Measurements from ENCODE around the gene SPIB.
"Not testable (repeated sequence)": the region's sequence is repeated elsewhere in the genome, so short reads cannot be mapped to it uniquely, and the experiment has no call there.

The SPIB gene

DNA sequence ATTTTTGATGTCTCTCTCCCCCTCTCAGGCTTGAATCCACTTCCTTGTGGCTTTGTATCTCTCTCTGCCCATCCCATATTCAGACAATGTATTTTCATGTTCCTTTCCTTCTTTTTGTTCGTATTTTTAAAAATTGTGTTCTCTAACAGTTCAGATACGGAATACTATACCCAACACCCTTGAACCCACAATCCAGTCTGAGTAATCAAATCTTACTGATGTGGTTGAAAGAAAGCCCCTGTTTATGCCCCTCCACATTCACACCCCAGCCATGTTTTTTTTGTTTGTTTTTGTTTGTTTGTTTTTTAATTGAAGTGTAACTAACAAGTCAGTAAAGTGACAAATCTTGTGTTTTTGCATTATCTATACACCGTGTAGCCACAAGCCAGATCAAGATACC is 1.4 kb downstream of the SPIB start:
- no peak for DNase-seq

DNA sequence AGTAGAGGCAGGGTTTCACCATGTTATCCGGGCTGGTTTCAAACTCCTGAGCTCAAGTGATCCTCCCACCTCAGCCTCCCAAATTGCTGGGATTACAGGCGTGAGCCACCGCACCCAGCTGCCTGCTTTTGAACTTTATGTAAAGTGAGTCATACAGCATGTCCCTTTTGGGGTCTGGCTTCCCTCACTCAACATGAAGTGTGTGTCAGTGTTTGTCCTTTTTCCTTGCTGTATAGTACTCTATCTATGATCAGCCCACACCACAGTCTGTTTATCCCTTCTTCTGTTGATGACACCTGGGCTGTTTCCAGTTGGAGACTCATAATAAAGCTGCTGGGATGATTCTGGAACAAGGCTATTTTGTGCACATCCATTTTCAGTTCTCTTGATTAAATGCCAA is 2.1 kb downstream of the SPIB start:
- no peak for DNase-seq

DNA sequence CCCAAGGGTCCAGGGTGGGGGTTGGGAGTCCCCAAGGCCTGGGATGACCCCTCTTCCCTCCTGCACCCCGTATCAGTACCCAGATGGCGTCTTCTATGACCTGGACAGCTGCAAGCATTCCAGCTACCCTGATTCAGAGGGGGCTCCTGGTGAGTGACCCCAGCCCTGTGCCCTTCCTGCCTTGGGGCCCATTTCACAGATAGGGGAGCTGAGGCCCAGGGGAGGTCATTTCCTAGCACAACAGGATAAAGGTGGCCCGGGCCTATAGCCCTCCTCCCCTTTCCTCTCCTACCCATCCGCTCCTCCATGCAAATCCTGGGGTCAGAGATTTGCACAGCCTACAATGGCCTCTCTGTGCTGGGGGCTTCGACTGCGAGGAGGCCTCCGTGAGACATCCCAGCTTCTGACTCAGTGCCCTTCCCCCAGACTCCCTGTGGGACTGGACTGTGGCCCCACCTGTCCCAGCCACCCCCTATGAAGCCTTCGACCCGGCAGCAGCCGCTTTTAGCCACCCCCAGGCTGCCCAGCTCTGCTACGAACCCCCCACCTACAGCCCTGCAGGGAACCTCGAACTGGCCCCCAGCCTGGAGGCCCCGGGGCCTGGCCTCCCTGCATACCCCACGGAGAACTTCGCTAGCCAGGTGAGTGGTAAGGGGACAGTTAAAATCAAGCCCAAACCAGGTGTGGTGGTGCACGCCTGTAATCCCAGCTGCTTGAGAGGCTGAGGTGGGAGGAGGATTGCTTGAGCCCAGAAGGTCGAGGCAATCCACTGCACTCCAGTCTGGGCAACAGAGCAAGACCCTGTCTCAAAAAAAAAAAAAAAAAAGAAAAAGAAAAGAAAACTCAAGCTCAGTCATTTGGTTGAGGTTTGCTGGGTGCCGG is 3.9 kb downstream of the SPIB start:
- no peak for DNase-seq

DNA sequence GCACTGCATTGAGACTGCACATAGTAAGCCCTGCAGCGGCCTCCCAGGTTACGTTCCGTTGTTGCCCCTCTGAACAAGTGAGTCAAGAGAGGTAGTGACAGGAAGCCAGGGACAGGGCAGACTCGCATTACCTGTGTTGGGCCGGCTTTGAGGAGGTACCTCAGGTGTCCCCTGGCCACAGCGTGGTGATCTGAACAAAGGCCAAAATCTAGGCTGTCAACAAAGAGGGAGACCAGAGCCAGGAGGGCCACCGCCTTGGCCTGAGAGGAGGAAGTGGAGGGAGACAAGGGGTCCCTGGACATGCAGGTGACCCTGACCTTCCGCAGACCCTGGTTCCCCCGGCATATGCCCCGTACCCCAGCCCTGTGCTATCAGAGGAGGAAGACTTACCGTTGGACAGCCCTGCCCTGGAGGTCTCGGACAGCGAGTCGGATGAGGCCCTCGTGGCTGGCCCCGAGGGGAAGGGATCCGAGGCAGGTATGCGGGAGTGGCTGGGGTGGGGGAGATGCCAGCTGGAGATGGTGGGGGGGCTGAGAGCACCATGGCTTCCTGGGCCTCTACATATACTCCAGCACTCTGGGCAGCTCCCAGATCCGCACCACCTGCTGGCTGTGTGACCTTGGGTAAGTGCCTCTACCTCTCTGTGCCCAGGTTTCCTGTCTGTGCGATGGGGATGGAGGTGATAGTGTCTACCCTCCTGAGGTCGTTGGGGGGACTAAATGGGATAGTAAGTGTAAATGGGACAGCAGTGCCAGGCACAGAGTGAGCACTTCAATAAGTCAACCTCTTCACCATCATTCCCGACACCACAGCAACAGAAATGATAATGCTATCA is 4.8 kb downstream of the SPIB start:
- no peak for DNase-seq

DNA sequence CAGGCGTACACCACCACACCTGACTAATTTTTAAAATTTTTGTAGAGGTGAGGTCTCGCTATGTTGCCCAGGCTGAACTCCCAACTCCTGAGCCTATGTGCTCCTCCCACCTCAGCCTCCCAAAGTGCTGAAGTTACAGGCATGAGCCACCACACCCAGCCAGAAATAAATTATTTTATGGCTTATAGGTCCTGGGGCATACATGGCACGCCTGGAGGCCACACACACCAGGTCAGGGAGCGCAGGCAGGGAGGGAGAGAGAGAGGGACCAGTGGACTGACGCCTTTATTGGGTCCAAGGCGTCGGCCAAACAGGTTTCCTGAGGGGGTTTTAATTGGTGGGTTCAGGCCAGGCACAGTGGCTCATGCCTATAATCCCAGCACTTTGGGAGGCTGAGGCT is 6.8 kb downstream of the SPIB start:
- DNase-seq = no peak

DNA sequence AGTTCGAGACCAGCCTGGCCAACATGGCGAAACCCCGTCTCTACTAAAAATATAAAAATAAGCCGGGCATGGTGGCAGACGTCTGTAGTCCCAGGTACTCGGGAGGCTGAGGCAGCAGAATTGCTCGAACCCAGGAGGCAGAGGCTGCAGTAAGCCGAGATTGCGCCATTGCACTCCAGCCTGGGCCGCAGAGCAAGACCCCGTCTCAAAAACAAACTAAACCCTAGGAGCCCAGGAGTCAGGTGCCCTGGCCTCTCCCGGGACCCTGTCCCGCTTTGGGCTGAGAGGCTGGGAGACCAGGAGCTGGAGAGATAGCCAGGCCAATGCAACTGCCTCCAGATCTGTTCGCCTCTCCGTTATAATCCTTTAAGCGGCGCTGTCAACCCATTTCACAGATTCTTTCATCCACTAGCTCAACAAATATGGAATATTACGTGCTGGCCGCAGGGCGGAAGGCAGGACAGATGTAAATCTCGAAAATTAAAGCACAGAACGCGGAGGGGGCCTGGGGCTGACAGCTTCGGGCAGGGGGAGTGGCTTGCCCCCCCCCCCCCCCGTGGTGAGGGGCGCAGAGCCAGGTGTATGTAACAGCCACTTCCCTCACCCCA is 8.7 kb downstream of the SPIB start:
- no peak for DNase-seq

DNA sequence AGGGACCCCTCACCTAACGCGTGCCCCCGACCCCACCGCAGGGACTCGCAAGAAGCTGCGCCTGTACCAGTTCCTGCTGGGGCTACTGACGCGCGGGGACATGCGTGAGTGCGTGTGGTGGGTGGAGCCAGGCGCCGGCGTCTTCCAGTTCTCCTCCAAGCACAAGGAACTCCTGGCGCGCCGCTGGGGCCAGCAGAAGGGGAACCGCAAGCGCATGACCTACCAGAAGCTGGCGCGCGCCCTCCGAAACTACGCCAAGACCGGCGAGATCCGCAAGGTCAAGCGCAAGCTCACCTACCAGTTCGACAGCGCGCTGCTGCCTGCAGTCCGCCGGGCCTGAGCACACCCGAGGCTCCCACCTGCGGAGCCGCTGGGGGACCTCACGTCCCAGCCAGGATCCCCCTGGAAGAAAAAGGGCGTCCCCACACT is 9.3 kb downstream of the SPIB start:
- peak; percentile 47 for DNase-seq

DNA sequence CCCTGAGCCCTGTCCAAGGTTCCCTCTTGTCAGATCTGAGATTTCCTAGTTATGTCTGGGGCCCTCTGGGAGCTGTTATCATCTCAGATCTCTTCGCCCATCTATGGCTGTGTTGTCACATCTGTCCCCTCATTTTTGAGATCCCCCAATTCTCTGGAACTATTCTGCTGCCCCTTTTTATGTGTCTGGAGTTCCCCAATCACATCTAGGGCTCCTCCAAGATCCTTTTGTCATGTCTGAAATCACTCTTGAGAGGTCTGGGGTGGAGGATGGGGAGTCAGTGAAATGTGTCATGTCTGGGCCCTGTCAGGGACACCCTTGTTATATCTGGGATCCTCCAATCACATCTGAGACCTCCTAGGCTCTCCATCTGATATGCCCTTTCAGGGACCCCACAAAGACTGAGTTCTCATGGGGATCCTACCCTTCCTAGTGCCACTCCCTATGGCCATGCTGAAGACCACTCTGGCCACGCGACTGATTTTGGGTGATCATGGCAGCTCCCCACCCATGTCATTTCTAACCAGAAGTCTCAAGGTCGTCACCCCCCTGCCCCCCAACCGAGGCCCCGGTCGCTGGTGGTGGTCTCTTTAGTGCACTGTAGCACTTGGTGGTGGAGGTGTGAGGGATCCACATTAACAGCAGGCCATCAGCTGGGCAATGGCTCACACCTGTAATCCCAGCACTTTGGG is 10.2 kb downstream of the SPIB start:
- no peak for DNase-seq

DNA sequence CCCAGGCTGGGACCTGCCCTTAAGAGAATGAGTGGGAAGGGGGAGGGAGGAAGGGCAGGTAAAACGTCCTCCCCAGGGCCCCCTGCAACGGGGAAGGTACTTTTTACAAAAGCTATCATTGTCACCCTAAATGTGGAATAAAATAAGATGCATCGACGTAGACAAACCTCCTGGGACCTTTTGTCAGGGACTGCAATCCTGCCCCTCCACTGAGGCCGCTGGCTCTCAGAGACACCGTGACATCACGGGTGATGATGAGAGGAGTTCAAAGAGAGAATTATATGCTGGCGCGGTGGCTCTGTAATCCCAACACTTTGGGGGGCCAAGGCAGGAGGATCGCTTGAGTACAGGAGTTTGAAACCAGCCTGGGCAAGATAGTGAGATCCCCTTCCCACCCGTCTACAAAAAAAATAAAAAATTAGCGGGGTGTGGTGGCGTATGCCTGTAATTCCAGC is 12.2 kb downstream of the SPIB start:
- DNase-seq = no peak

DNA sequence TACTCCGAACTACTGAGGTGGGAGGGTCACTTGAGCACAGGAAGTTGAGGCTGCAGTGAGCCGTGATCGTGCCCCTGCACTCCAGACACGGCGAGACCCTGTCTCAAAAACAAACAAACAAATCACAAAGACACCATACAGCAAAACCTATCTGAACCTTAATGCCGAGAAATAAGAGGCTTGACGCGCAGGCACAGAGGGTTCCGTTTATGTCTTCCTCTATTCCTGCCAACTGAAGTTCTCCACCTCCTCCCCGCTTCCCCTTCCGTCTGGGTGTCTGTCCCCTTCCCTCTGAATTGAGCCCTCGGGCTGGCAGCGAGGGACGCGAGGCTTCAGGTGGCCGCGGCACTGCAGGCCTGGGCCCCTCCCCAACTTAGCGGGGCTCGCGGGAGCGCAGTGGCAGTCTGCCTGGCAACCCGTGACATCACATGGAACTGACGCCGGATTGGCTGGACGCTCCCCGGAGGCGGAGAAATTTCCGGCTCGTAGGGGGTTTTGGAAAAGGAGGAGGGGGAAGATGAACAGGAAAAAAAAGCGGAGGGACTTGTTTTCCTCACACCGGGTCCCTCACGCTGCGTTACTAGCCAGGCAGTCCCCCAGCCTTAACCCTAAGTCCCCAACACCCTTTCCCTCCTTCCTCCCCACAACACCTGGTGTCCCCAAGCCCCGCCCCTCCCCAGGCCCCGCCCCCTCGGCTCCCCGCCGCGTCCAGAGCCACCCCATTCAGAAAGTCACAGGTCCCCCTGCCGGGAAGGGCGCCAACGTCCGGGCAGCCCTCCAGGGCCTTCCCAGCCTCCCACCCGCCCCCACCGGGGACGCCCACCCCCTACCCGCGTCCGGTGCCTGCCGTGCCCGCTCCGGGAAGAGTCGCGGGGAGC is 12.8 kb downstream of the SPIB start:
- DNase-seq = peak; percentile 60

DNA sequence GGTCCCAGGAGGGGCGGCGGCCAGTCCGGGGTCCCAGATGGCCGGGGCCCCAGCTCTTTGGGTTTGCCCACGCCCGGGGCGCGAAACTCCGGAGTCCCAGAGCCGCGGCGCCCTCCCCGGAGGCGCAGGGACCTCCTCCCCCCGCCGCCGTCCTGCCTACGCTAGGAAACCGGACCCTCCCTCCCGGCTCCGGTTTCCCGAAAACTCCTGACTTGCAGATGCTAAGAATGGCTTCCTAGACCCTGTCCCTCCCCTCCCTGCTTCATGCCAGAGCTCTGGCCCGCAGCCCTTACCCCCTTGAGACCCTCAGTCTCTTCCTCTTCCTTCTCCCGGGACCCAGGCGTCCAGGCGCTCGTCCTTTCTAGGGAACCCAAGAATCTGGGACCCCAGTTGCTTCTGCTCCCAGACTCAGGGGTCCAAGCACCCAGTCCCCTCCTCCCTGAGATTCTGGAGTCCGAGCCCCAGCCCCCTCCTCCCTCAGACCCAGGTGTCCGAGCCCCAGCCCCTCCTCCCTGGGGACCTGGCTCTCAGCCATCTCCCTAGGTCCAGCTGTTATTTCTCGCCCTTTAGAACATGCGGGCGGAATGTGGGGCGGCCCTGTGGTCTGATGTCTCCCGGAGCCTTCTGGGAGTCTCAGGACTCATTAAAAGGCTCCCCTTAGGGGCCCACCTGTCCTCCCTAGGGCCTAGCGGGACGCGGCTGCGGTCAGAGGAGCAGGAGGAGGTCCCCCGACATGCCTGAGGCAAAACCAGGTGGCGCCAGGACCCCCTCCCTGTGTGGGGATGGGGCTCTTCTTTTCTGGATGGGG is 13.7 kb downstream of the SPIB start, which contains the start of gene MYBPC2:
MYBPC2 (plus strand) TSS at position 672 of the 808 bp plus-strand sequence; CDS start at position 734, 62 bp downstream.
- no peak for DNase-seq

DNA sequence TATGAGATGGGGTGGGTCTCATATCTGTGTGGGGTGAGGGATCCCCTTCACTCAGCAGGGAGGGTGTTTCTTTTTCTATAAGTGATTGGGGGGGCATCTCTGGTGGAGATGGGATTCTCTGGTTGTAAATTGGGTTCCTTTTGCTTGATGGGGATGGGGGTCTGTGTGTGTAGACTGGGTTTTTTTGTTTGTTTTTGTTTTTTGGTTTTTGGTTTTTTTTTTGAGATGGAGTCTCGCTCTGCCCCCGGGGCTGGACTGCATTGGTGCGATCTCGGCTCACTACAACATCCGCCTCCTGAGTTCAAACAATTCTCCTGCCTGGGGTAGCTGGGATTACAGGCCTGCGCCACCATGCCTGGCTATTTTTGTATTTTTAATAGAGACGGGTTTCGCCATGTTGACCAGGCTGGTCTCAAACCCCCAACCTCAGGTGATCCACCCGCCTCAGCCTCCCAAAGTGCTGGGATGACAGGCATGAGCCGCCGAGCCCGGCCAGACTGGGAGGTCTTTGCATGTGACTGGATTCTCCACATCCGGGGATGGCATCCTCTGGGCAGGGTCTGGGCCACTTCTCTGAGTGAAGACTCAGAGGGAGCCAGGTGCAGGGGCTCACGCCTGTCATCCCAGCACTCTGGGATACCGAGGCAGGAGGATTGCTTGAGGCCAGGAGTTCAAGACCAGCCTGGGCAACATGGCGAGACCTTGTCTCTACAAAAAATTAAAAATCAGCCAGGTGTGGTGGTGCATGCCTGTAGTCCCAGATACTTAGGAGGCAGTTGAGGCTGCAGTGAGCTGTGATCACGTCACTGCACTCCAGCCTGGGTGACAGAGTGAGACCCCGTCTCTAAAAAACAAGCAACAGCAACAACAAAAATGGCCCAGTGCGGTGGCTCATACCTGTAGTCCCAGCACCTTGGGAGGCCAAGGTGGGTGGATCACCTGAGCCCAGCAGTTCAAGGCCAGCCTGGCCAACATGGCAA is 14.8 kb downstream of the SPIB start:
- DNase-seq = no peak

DNA sequence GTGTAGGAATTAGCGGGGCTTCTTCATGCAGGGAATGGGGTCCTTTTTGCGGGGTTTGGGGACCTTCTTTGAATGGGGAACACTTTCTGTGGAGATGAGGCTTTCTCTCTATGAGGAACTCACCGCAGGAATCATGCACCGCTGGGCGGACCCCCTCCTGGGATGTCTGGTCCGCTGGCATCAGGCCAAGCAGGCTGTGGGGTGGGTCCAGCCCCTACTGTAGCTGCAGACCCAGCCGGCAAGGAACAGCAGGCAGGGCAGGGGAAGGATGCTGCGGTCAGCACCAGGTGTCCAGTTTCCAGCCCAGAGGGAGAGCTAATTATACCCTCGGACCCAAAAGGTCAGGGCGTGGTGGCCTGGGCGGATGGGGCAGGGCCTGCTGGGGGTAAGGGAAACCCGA is 15.8 kb downstream of the SPIB start:
- no peak for DNase-seq

DNA sequence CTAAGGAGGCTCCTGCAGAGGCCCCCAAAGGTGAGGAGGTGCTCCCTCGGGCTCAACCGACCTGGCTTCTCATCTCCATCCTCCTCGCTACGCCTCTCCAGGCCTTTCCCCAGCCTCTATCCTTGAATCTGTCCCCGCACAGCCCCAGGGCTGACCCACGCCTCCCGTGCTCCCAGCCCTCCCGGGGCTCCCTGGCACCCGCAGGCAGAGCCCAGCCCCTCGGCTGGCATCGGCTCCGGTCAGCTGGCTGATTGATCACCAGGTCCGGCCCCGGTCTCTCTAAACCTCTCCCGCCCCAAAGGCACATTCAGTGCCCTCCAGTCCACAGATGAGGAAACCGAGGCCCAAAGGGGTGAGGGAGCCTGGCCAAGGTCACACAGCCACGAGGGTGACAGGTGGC is 16.5 kb downstream of the SPIB start:
- no peak for DNase-seq

DNA sequence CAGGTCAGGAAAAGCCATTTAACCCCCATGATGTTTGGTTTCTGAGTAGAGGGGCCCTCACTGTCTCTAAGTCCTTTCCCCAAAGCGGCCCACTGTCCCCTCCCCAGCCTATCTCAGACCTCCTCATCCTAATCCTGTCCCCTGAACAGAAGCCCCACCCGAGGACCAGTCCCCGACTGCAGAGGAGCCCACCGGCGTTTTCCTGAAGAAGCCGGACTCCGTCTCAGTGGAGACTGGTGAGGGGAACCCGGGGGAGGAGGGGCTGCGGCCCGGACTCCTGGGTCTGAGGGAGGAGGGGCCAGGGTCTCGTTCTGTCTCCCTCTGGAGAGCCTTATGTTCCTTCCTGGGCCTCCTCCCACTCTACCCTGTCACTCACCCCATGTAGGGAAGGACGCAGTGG is 16.9 kb downstream of the SPIB start:
- DNase-seq = no peak

DNA sequence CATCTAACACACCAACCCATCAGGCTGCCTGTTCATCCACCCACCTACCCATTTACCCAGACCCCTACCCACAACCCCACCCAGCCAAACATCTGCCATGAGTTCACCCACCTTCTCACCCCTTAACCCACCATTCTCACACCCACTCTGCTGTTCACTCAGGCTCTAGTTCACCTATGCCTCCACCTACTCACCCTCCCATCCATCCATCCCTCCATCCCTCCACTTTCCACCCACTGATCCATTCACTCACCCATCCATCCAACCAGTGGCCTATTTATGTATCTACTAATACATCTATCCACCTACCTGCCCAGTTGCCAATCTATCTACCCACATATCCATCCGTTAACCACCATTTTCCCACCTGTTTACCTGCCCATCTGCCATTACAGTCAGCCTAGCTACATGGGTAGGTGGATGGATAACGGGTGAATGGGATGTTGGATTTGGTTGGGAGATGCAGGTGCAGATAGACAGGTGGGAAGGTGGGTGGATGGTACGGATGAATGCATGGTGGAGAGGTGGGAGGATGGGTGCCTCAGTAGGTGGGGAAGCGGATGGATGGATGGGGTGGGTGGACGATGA is 19.2 kb downstream of the SPIB start:
- no peak for DNase-seq

DNA sequence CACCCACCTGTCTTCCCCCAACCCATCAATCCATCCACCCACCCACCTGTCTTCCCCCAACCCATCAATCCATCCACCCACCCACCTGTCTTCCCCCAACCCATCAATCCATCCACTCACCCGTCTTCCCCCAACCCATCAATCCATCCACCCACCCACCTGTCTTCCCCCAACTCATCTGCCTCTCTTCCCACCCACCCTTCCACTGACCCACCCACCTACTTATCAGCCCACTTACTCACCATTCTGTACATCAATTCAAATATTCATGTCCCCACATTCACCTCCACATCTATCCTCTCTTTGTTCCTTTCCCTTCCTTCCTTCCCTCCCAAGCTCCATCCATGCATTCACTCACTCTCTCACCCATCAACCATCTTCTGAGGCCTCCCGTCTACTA is 20.4 kb downstream of the SPIB start:
- DNase-seq = not testable (repeated sequence)

DNA sequence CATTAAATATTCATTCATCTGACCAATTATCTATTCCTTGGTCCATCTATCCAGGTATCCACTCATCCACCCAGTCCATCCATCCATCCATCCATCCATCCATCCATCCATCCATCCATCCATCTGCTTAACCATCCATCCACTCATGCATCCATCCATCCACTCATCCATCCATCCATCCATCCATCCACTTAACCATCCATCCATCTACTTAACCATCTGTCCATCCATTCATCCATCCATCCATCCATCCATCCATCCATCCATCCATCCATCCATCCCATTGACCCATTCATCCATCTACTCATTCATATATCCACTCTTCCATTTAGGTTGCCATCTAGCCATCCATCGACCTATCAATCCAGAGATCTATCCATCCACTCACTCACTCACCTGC is 25.3 kb downstream of the SPIB start:
- DNase-seq = no peak

DNA sequence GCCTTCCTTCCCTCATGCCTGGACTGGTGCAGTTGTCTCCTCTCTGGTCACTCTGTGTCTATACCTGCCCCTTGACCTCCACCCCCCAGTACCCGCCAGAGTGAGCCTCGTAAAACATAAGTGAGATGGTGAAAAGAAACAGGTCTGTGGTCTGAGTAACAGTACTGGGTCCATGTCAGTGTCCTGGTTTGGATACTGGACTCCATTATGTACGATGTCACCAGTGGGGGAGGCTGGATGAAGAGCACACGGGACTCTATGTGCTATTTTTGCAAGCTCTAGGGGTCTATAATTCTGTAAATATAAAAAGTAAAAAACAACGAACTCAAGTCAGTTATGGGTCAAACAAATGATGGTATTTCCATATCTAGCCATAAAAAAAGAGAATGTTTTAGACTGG is 28.3 kb downstream of the SPIB start:
- no peak for DNase-seq

All from fibroblast of skin of right biceps (primary cell).